Dermis lymphatic vessel endothelial cell (primary cell): ENCODE results near the gene IL1RAPL1. TPM values are rescaled to one million over a fixed set of nuclear protein-coding genes. Genes with fewer than 3 reads are reported as not detected.

Source experiments
- total RNA-seq: library from RNA; depleted of rRNA; stranded (reverse); fragments of >200 nt; gene quantifications from 2 replicates; pipeline ENCODE4 v1.2.1, GENCODE V29; 2014

IL1RAPL1 gene
- total RNA-seq, result 0.09 TPM in 1 of 2 replicates, not detected in the other

DNA sequence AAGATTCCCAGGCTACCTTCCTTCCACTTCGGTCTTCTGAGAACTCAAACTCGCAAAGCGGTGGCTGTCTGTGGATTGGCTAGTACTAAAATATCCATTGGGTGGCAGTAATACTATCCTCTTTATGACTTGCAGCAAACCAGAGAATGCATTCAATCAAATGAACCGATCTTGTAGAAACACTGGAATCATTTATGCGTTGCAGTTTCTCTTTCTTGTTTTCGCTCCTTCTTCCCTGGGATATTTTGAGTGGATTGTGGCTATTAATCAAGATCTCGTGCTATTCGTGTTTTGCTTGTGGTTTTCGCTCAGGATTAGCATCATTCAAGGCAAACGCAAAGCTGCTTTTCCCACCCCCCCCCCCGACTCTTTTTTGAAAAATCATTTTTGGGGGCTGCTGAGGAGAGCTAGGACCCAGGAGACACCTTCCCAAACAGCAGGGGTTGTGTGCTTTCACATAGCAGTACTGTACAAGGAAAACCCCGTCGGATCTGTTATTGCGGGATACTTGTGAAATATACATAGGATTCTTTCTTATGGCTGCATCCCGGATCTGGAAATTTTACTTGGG lies at the start of gene IL1RAPL1:
TSS of gene IL1RAPL1 (plus strand) at position 466 of the 571 bp plus-strand sequence.

